Smooth muscle cell (in vitro differentiated cells): ENCODE measurements around the gene KDM5B. TPM values are rescaled to one million over a fixed set of nuclear protein-coding genes. Genes with fewer than 3 reads are reported as not detected.
"Not testable (repeated sequence)": the region's sequence is repeated elsewhere in the genome, so short reads cannot be mapped to it uniquely, and the experiment has no call there.

Source experiments
- DNase-seq: peaks from one replicate; lab custom pipeline; 2025; ENCODE audit not compliant: unreplicated experiment; lab: John Stamatoyannopoulos, UW
- H2AFZ ChIP-seq: fragments of 200-600 bp; sonication (generic); 2 replicates; pipeline ENCODE4 v1.6.0; 2016; ENCODE audit warnings: antibody characterized with exemption, low read depth, mild to moderate bottlenecking
- H3F3A ChIP-seq: fragments of 200-600 bp; sonication (generic); 2 replicates; pipeline ENCODE4 v1.6.0; 2017; ENCODE audit warnings: antibody characterized with exemption, low read depth
- H3K27ac ChIP-seq: fragments of 200-600 bp; sonication (generic); 2 replicates; pipeline ENCODE4 v1.5.1; 2016; ENCODE audit warnings: low read depth, mild to moderate bottlenecking
- H3K27me3 ChIP-seq: fragments of 200-600 bp; sonication (generic); 2 replicates; pipeline ENCODE4 v1.6.1; 2016; ENCODE audit warnings: low read depth, mild to moderate bottlenecking
- H3K36me3 ChIP-seq: fragments of 200-600 bp; sonication (generic); 2 replicates; pipeline ENCODE4 v1.5.1; 2016; ENCODE audit warnings: low read depth
- H3K4me1 ChIP-seq: fragments of 200-600 bp; sonication (generic); 2 replicates; pipeline ENCODE4 v1.5.1; 2016; ENCODE audit warnings: low read depth
- H3K4me2 ChIP-seq: fragments of 200-600 bp; sonication (generic); 2 replicates; pipeline ENCODE4 v1.6.0; 2016; ENCODE audit warnings: mild to moderate bottlenecking
- H3K4me3 ChIP-seq: fragments of 200-600 bp; sonication (generic); 2 replicates; pipeline ENCODE4 v1.5.1; 2016; ENCODE audit warnings: mild to moderate bottlenecking
- H3K79me2 ChIP-seq: fragments of 200-600 bp; sonication (generic); 2 replicates; pipeline ENCODE4 v1.6.0; 2016; ENCODE audit warnings: low read depth, mild to moderate bottlenecking
- H3K9ac ChIP-seq: fragments of 200-600 bp; sonication (generic); 2 replicates; pipeline ENCODE4 v1.6.0; 2016; ENCODE audit warnings: low read depth
- H3K9me3 ChIP-seq: fragments of 200-600 bp; sonication (generic); replicated peaks from 2 replicates; pipeline ENCODE4 v1.5.1; 2016; ENCODE audit warnings: low read depth
- H4K20me1 ChIP-seq: fragments of 200-600 bp; sonication (generic); 2 replicates; pipeline ENCODE4 v1.6.0; 2016; ENCODE audit warnings: low read depth
- WGBS: methylation state at CpG from one replicate; pipeline ENCODE4 v1.1.7; 2016; ENCODE audit warnings: low lambda C conversion rate; 5-methylcytosine and 5-hydroxymethylcytosine counted together
- polyA plus RNA-seq: library from polyadenylated mRNA; unstranded; fragments of >200 nt; fragmentation: Nextera tagmentation; extraction: Ambion mirVana; gene quantifications from 2 replicates; pipeline ENCODE4 v1.2.1, GENCODE V29; 2016
- total RNA-seq: library from RNA; depleted of rRNA; stranded (reverse); fragments of >200 nt; gene quantifications from 2 replicates; pipeline ENCODE4 v1.2.3, GENCODE V29; 2014
- TF ChIP-seq, protein P1 (sequence below): fragments of 200-600 bp; sonication (generic); IDR thresholded peaks from 2 replicates; pipeline ENCODE4 v1.5.1; 2017; ENCODE audit warnings: borderline replicate concordance, mild to moderate bottlenecking, antibody characterized with exemption; ENCODE audit not compliant: insufficient read depth, poor library complexity, severe bottlenecking

Gene KDM5B
- total and polyA plus RNA-seq, 2 experiments from 2014 or later = 94.1 to 178 TPM

DNA sequence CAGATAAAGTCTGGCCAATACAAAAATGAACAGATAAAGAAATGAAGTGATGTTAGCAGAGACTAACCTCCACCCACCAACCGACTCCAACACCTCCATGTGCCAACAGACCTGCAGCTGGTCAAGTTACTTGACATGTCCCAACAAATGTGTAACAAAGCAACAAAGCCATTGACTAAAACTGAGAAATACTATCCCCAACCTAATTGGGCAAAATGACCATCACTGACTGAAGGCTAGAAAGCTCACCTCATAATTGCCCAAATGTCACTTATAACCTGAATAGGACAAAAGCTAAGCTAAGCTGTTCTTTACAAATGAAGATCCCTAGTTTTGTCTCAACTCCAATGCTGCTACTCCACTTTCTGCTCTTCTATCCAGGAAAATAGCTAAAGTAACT is 7.5 kb downstream of the KDM5B start:
- Histone ChIP-seq H3K36me3 (no peaks in the 10 kb centered on the region), H2AFZ (no peak overlapping the region), H3K4me3 (no peak overlapping the region), H3K27ac (no peak overlapping the region), H3K9ac (no peak overlapping the region), H3K9me3 (no peaks in the 10 kb centered on the region), H3K27me3 (no peaks in the 10 kb centered on the region), H3F3A (peaks cover 5% of the 10 kb centered on the region), H3K4me2 (no peak overlapping the region), H3K79me2 (peaks cover 100% of the 10 kb centered on the region), H3K4me1 (peaks cover 23% of the 10 kb centered on the region), H4K20me1 (peaks cover 100% of the 10 kb centered on the region)
- WGBS = 100% methylated on average over 1 of the region's 1 CpG
- TF ChIP-seq, protein P1, sequence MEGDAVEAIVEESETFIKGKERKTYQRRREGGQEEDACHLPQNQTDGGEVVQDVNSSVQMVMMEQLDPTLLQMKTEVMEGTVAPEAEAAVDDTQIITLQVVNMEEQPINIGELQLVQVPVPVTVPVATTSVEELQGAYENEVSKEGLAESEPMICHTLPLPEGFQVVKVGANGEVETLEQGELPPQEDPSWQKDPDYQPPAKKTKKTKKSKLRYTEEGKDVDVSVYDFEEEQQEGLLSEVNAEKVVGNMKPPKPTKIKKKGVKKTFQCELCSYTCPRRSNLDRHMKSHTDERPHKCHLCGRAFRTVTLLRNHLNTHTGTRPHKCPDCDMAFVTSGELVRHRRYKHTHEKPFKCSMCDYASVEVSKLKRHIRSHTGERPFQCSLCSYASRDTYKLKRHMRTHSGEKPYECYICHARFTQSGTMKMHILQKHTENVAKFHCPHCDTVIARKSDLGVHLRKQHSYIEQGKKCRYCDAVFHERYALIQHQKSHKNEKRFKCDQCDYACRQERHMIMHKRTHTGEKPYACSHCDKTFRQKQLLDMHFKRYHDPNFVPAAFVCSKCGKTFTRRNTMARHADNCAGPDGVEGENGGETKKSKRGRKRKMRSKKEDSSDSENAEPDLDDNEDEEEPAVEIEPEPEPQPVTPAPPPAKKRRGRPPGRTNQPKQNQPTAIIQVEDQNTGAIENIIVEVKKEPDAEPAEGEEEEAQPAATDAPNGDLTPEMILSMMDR = no peak
- no peak for DNase-seq

DNA sequence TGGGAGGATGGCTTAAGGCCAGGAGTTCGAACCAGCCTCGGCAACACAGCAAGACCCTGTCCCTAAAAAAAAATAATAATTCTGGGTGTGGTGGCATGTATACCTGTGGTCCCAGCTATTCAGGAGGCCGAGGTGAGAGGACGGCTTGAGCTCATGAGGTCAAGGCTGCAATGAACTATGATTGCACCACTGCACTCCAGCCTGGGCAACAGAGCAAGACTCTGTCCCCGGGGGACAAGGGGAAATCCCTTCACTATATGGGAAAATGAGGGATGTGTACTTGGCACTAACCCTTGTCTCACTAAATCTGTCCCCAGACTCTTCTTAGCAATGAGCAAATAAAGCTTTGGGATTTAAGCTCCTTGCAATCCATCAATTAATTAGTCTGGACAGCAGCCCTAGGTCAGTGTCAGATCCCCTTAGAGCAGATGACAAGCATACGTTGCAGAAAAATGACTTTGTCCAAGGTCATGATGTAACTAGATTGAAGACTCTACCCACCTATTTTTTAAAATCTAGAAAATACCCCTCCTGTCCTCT is 9.4 kb downstream of the KDM5B start:
- no peaks in the 10 kb centered on the region for H3F3A ChIP-seq
- no peak overlapping the region for H3K4me2 ChIP-seq
- H3K27me3 ChIP-seq = no peaks in the 10 kb centered on the region
- TF ChIP-seq, protein P1 = no peak
- H4K20me1 ChIP-seq = peaks cover 100% of the 10 kb centered on the region
- H3K79me2 ChIP-seq = peaks cover 100% of the 10 kb centered on the region
- 86% methylated on average over 6 of the region's 6 CpGs for WGBS
- no peak overlapping the region for H3K4me3 ChIP-seq
- H3K27ac ChIP-seq = no peak overlapping the region
- no peak overlapping the region for H3K9ac ChIP-seq
- no peaks in the 10 kb centered on the region for H3K36me3 ChIP-seq
- H2AFZ ChIP-seq = no peak overlapping the region
- no peaks in the 10 kb centered on the region for H3K9me3 ChIP-seq
- no peak for DNase-seq
- H3K4me1 ChIP-seq = peaks cover 5% of the 10 kb centered on the region

DNA sequence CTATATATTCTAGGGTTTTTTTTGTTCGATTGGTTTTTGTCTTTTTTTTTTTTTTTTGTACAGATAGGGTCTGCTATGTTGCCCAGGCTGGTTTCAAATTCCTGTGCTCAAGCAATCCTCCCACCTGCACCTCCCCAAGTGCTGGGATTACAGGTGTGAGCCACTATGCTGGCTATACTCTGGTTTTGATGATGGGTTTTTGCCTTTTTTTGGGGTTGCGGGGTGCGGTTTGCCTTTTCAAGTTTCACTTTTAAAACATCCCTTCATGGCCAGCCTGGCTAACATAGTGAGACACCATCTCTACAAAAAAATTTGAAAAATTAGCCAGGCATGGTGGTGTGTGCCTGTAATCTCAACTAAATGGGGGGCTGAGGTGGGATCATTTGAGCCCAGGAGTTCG is 10.0 kb downstream of the KDM5B start:
- no peak overlapping the region for H3K4me2 ChIP-seq
- H4K20me1 ChIP-seq = peaks cover 100% of the 10 kb centered on the region
- H3F3A ChIP-seq = no peaks in the 10 kb centered on the region
- H3K4me3 ChIP-seq = no peak overlapping the region
- peaks cover 100% of the 10 kb centered on the region for H3K79me2 ChIP-seq
- no peak overlapping the region for H3K27ac ChIP-seq
- TF ChIP-seq, protein P1 = no peak
- no peaks in the 10 kb centered on the region for H3K27me3 ChIP-seq
- H2AFZ ChIP-seq = no peak overlapping the region
- H3K9me3 ChIP-seq = no peaks in the 10 kb centered on the region
- H3K9ac ChIP-seq = no peak overlapping the region
- peaks cover 4% of the 10 kb centered on the region for H3K4me1 ChIP-seq
- WGBS = 99% methylated on average over 4 of the region's 4 CpGs
- no peaks in the 10 kb centered on the region for H3K36me3 ChIP-seq
- DNase-seq = no peak

DNA sequence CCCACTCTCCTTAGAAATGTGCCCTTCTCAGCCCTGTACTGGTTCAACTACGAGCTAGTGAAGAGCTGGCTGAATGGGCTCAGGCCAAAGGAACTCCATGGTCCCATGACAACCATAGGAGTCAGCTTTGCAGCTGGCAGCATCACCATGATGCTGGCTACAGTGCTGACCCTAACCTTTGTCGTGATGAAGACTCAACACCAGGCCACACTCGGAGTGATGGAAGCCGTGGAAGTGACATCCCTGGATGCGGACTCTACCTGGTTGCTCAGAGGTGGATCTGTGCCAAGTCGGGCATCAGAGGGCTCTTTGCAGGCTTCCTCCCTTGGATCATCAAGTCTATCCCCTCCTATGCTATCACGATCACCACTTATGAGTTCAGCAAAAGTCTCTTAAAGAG is 11.6 kb downstream of the KDM5B start:
- H3K79me2 ChIP-seq = peaks cover 100% of the 10 kb centered on the region
- H2AFZ ChIP-seq = no peak overlapping the region
- no peak overlapping the region for H3K27ac ChIP-seq
- TF ChIP-seq, protein P1 = no peak
- H3K36me3 ChIP-seq = no peaks in the 10 kb centered on the region
- no peak overlapping the region for H3K9ac ChIP-seq
- H3K4me1 ChIP-seq = no peaks in the 10 kb centered on the region
- WGBS = 96% methylated on average over 7 of the region's 7 CpGs
- no peak overlapping the region for H3K4me2 ChIP-seq
- H3K4me3 ChIP-seq = no peak overlapping the region
- H3F3A ChIP-seq = peaks cover 3% of the 10 kb centered on the region
- peaks cover 100% of the 10 kb centered on the region for H4K20me1 ChIP-seq
- no peak for DNase-seq
- H3K9me3 ChIP-seq = no peaks in the 10 kb centered on the region
- no peaks in the 10 kb centered on the region for H3K27me3 ChIP-seq

DNA sequence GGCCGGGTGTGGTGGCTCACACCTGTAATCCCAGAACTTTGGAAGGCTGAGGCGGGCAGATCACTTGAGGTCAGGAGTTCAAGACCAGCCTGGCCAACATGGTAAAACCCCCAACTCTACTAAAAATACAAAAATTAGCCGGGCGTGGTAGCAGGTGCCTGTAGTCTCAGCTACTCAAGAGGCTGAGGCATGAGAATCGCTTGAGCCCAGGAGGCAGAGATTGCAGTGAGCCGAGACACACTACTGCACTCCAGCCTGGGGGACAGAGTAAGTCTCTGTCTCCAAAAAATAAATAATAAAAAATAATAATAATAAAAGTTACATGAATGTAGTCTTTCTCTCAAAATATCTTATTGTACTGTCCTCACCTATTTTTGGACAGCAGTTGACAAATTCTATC is 13.3 kb downstream of the KDM5B start:
- not testable (repeated sequence) for H3K9me3 ChIP-seq, H3K27ac ChIP-seq, H2AFZ ChIP-seq, H3K4me2 ChIP-seq, H3F3A ChIP-seq, DNase-seq, H3K27me3 ChIP-seq, H3K4me1 ChIP-seq, H3K4me3 ChIP-seq, H3K36me3 ChIP-seq, H3K9ac ChIP-seq
- peaks cover 100% of the 10 kb centered on the region for H3K79me2 ChIP-seq
- peaks cover 100% of the 10 kb centered on the region for H4K20me1 ChIP-seq
- WGBS = 94% methylated on average over 6 of the region's 6 CpGs
